GM19324 (cell line): Measurements from ENCODE around the gene HLA-DOA.

Source experiments
- ATAC-seq: cut with Tn5 transposase; IDR thresholded peaks from one replicate; pipeline ENCODE4 v1.9.1; 2021; ENCODE audit warnings: mild to moderate bottlenecking, moderate library complexity; ENCODE audit not compliant: unreplicated experiment, low FRiP score

HLA-DOA gene

GRCh38 chr6:33017694-33018353 lies 8.4 kb upstream of the HLA-DOA start:
- no peak for ATAC-seq

DNA sequence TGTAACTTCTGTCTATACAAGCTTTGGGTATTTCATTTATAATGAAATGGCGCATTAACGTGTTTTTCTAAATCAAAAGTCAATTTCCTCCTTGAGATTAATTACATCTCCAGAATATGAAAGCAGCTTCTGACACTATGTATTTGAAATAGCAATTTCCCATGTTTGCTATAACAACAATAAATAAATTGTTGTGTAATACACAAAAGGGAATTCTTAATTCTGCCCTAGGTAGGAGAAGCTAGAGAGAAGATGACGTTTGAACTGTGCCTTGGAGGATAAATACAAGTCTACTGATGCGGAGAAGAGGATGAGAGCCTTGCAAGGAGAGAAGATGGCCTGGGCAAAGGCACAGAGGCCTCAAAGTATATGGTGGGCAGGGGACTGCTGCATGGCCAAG lies 7.6 kb upstream of the HLA-DOA start:
- ATAC-seq, result no peak

DNA sequence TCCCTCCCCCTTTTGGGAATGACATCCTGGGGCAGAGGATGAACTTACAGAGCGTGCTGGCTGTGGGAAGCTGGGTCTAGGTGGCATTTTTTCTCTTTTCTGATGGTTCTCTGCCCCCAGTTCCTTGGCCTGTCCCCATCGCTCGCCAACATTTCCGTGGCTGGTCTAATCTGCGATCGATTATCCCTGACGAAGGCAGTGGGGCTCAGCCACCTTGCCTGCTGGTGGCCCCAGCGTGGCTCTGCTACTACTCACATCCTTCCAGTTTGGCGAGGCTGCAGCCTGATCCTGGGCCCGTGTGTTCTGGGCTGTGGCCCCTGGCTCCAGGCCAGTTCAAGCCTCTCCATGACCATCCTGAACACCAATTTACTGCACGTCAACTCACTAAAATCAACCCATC lies 6.4 kb upstream of the HLA-DOA start:
- ATAC-seq, result no peak

- no peak for ATAC-seq
These were observed 5.6 kb upstream of the HLA-DOA start for GRCh38 chr6:33014841-33015634.

GRCh38 chr6:33013608-33014007 lies 4.2 kb upstream of the HLA-DOA start:
- ATAC-seq, result no peak

- no peak for ATAC-seq
These were observed 965 bp upstream of the HLA-DOA start for GRCh38 chr6:33010356-33010755.

DNA sequence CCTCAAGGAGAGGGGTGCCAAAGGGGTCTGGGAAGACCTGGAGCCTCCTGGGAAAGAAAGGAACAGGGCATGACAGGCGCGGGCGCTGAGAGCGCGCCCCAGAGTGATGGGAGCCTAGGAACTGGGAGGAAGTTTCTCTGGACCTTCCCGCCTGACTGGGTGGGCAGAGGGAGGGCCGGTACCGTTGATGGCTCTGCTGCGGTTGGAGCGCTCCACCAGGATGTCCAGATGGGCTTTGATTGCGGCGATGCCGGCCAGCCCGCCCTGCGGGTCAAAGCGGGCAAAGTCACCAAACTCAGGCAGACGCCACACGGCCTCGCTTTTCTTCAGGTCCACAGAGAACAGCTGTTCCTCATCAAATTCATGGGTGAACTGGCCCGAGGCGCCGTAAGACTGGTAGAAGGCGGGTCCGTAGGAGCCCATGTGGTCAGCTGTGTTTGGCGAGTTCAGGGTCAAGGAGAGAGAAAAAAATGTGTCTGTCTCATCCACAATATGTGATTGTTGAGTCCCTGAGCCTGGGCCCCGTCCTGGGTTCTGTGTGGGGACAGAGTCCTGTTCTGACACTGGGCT lies 1.5 kb downstream of the HLA-DOA start:
- no peak for ATAC-seq

- ATAC-seq, result no peak
These were observed 4.5 kb downstream of the HLA-DOA start for GRCh38 chr6:33004940-33005339.

DNA sequence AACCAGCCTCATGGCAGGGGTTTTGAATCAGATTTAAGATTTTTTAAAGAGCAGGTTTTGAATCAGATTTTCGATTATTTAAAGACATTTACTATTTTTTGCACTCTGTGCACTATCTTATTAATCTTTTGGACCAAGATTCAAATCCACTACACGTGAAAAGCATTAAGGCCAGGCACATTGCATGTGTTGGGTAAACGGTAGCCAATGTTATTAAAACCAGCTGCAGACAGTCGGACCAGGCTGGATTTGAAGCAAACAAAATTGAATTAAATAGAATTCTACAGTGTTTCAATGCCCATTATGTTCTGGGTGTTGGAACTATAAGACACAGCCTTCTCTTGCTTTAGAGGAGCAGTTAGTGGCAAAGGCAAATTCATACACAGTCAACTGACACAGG lies 7.7 kb downstream of the HLA-DOA start:
- ATAC-seq, result no peak

- ATAC-seq, result no peak
These were observed 9.3 kb downstream of the HLA-DOA start for GRCh38 chr6:33000055-33000454.

DNA sequence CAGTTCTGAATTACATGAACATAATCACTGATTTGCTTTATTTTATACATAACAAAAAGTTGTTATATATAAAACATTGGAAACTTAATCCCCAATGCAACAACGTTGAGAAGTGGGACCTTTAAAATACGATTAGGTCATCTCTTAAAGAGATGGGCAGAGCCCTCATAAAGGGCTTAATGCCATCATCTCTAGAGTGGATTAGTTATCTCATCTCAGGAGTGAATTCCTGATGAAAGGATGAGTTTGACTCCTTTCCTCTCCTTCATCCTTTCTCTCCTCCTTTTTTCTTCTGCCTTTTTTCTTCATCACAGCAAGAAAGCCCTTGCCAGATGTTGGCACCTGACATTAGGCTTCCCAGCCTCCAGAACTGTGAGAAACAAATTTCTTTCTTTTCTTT lies 13.9 kb downstream of the HLA-DOA start:
- no peak for ATAC-seq

GRCh38 chr6:32993363-32993973 lies 15.9 kb downstream of the HLA-DOA start:
- no peak for ATAC-seq

DNA sequence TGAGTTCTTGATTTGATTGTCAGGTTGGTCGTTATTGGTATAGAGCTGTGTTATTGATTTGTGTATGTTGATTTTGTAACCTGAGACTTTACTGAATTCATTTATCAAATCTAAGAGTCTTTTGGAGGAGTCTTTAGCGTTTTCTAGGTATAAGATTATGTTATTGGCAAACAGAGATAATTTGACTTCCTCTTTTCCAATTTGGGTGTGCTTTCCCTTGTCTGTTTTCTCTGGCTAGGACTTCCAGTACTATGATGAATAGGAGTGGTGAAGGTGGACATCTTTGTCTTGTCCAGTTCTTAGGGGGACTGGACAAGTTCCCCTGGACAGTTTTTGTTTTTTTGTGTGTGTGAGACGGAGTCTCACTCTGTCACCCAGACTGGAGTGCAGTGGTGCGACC lies 17.4 kb downstream of the HLA-DOA start:
- no peak for ATAC-seq

DNA sequence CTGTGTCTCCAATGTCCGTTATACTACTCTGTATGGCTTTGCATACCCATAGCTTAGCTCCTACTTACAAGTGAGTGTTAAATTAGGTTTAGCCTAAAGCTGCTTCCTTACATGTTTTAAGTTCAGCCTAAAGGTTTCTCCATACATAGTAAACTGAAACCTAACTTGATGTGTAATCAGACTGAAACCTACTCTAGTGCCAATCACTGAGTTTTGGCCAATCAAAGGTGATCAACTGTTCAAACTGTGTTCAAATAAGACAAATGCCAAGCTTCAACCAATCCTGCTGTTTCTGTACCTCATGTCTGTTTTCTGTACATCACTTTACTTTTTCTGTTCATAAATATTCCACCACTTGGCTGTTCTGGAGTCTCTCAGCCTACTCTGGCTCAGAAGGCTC lies 20.0 kb downstream of the HLA-DOA start:
- no peak for ATAC-seq

- ATAC-seq, result no peak
These were observed 24.6 kb downstream of the HLA-DOA start for GRCh38 chr6:32984622-32985389.

- ATAC-seq, result no peak
These were observed 25.3 kb downstream of the HLA-DOA start for GRCh38 chr6:32983964-32984621.

DNA sequence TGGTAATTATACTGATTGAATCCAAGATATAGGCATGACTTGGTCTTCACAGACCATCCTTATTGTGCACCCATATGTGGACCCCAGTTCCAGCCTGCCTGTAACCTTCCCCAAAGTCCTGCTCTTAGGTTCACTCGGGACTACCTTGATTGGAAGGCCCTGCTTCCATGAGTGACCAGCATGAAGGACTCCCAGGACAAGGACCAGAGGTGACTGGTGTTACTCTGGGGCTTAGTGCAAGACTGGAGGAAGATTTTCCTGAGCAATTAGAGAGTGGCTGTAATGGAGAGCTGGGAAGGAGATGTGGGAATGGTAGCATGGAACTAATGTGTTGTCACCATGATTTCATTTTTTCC lies 25.9 kb downstream of the HLA-DOA start:
- ATAC-seq, result no peak

- no peak for ATAC-seq
These were observed 26.5 kb downstream of the HLA-DOA start for GRCh38 chr6:32982702-32983492.

DNA sequence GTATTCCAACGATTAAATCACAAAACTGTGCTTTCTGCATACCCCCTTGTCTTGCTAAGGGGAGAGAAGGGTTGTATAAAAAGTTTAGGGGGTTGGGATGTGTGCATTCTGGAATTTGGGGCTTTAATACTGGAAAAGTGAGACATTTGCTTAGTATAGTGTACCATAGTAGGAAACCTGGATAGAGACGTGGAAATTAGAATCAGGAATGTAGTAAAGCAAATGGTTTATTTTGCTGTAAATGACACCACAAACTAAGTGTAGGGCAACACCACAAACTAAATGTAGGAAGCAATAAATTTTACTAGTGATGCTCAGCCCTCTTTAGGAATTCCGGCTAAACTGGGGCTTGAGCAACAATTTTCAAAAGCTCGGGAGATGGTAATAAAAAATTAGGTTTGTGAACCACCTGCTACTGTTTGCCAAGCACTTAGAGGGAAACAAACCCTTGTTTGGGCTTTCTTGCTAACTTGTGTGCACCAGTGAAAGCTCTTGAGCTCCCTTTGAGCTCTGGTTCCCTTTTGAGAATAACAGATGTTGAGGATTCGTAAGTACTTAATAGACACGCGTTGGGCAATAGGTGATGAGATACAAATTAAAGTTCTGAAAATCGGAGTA lies 27.2 kb downstream of the HLA-DOA start:
- ATAC-seq, result no peak
